GM12878 (cell line): Measurements from ENCODE around the gene DHDDS. TPM values are rescaled to one million over a fixed set of nuclear protein-coding genes. Genes with fewer than 3 reads are reported as not detected.

Source experiments
- ATAC-seq: fragments of 200-7000 bp; cut with Tn5 transposase; 3 replicates; pipeline ENCODE4 v1.9.1; 2020; ENCODE audit warnings: mild to moderate bottlenecking, moderate library complexity
- BruUV-seq: library from RNA; stranded (reverse); fragments of 400-500 nt; replicated peaks from 2 replicates; lab custom pipeline; 2021; lab: Mats Ljungman, UMichigan
- CTCF ChIA-PET: fragments of 300-600 bp; sonication (Branson Sonifier 250); formaldehyde crosslinking; extraction: SDS; loops from one replicate; lab custom pipeline; 2021; ENCODE audit warnings: inconsistent platforms; lab: Yijun Ruan, JAX
- POLR2A ChIA-PET: fragments of 350-600 bp; formaldehyde crosslinking; extraction: SDS; loops from one replicate; lab custom pipeline; 2021; ENCODE audit warnings: inconsistent platforms; lab: Charles Lee
- RAD21 ChIA-PET: fragments of 300-600 bp; sonication (Branson Sonifier 250); formaldehyde crosslinking; loops from one replicate; lab custom pipeline; 2023; ENCODE audit warnings: antibody characterized with exemption; ENCODE audit not compliant: unreplicated experiment; lab: Charles Lee
- SMC1A ChIA-PET: fragments of 300-600 bp; sonication (Branson Sonifier 250); formaldehyde crosslinking; loops from one replicate; lab custom pipeline; 2023; ENCODE audit not compliant: unreplicated experiment, uncharacterized antibody; lab: Charles Lee
- DNase-seq: peaks from one replicate; pipeline ENCODE4 v3.0.0-alpha.2; 2011; ENCODE audit warnings: low read depth, low spot score
- FAIRE-seq: peaks from 3 replicates; lab custom pipeline; 2011; peaks lifted over from hg19 to GRCh38; lab: Jason Lieb, UNC
- H2AFZ ChIP-seq: 2 replicates; pipeline ENCODE4 v1.6.0; 2011; ENCODE audit warnings: low read depth, low read length, control low read depth; ENCODE audit not compliant: control insufficient read depth
- H3K27ac ChIP-seq: 2 replicates; pipeline ENCODE4 v1.5.1; 2011; ENCODE audit warnings: control low read depth; ENCODE audit not compliant: control insufficient read depth, insufficient read depth
- H3K27me3 ChIP-seq, 2 experiments: replicated peaks in 1 of 2; 2 replicates each; pipeline versions ENCODE4 v1.6.0 to v1.6.1; 2011; ENCODE audit warnings: low read length in 1 of 2; ENCODE audit not compliant: control insufficient read depth in 2 of 2, insufficient read depth in 2 of 2
- H3K36me3 ChIP-seq, 2 experiments: 2 replicates each; pipeline ENCODE4 v1.5.1; 2011; ENCODE audit warnings: low read length in 1 of 2; ENCODE audit not compliant: control insufficient read depth in 2 of 2, insufficient read depth in 2 of 2
- H3K4me1 ChIP-seq: 2 replicates; pipeline ENCODE4 v1.6.1; 2011; ENCODE audit warnings: mild to moderate bottlenecking, low read length, moderate library complexity, mixed read lengths; ENCODE audit not compliant: control insufficient read depth, insufficient read depth
- H3K4me2 ChIP-seq: 2 replicates; pipeline ENCODE4 v1.6.0; 2011; ENCODE audit warnings: control low read depth; ENCODE audit not compliant: control insufficient read depth, insufficient read depth
- H3K4me3 ChIP-seq: fragments of 200-600 bp; sonication (generic); 2 replicates; pipeline ENCODE4 v1.5.1; 2016
- H3K79me2 ChIP-seq: 2 replicates; pipeline ENCODE4 v1.6.0; 2011; ENCODE audit warnings: low read length; ENCODE audit not compliant: control insufficient read depth, insufficient read depth
- H3K9ac ChIP-seq: 2 replicates; pipeline ENCODE4 v1.8.0; 2011; ENCODE audit warnings: low read length, control low read depth, mixed read lengths; ENCODE audit not compliant: control insufficient read depth, insufficient read depth
- H3K9me3 ChIP-seq: replicated peaks from 3 replicates; pipeline ENCODE4 v1.5.1; 2011; ENCODE audit warnings: mild to moderate bottlenecking, low read length; ENCODE audit not compliant: control insufficient read depth, insufficient read depth
- H4K20me1 ChIP-seq: 2 replicates; pipeline ENCODE4 v1.6.0; 2011; ENCODE audit not compliant: control insufficient read depth, insufficient read depth
- ASH2L ChIP-seq: fragments of 300-600, 200-600 bp; sonication (generic); IDR thresholded peaks from 2 replicates; pipeline ENCODE4 v1.6.1; 2017; ENCODE audit warnings: low read depth, mild to moderate bottlenecking, borderline replicate concordance
- BHLHE40 ChIP-seq, 2 experiments: fragments of 450-650 bp in 1 of 2; IDR thresholded peaks; 2 replicates each; pipeline ENCODE4 v1.6.1; 2011 to 2017; ENCODE audit warnings: low read depth in 2 of 2, borderline replicate concordance in 1 of 2, improper control_type of control experiment in 1 of 2, low read length in 1 of 2, mild to moderate bottlenecking in 1 of 2
- CEBPZ ChIP-seq: fragments of 150-350 bp; IDR thresholded peaks from 2 replicates; pipeline ENCODE4 v1.6.1; 2016; ENCODE audit warnings: low read depth, low read length
- SKIL ChIP-seq: fragments of 450-650 bp; IDR thresholded peaks from 2 replicates; pipeline ENCODE4 v1.6.1; 2017; ENCODE audit warnings: mild to moderate bottlenecking, low read depth, inconsistent platforms; ENCODE audit not compliant: poor library complexity, severe bottlenecking
- WGBS: methylation state at CpG from one replicate; pipeline ENCODE4 v1.1.6; 2016; ENCODE audit warnings: low lambda C conversion rate; ENCODE audit not compliant: insufficient replicate concordance, insufficient coverage; ENCODE audit errors: missing lambda C conversion rate; 5-methylcytosine and 5-hydroxymethylcytosine counted together
- in situ Hi-C: fragments of 300-500 bp; cut with MboI; formaldehyde crosslinking; loops from 9 replicates; pipeline ENCODE4 v1.14.3; 2018; ENCODE audit warnings: mixed read lengths
- intact Hi-C: fragments of 100-400 bp; cut with micrococcal nuclease; formaldehyde crosslinking; loops from one replicate; pipeline ENCODE4 v1.14.2; 2022; ENCODE audit not compliant: unreplicated experiment
- polyA plus RNA-seq, 11 experiments: library from polyadenylated mRNA; depleted of rRNA in 4 of 11; unstranded in 6 of 11; stranded (reverse) in 5 of 11; fragments of >200 nt; fragmentation: Nextera tagmentation in 4 of 11; fragmentation: Illumina TruSeq in 1 of 11; extraction: Ambion mirVana in 4 of 11; extraction: Trizol in 1 of 11; gene quantifications; 1 replicate in 1 of 11; 2 replicates in 10 of 11; pipeline versions ENCODE4 v1.2.1 to v1.2.3, GENCODE V29; 2011 to 2016; ENCODE audit warnings: inconsistent platforms in 2 of 11, missing spikeins in 2 of 11, low read depth in 1 of 11
- total RNA-seq, 4 experiments: library from RNA; depleted of rRNA in 3 of 4; stranded (reverse); fragments of >200 nt in 3 of 4; fragmentation: Illumina TruSeq in 1 of 4; extraction: Trizol in 1 of 4; gene quantifications; 2 replicates each; pipeline versions ENCODE4 v1.2.1 to v1.2.3, GENCODE V29; 2013 to 2021

The DHDDS gene
- total and polyA plus RNA-seq, 10 of the 15 experiments (the other 5 are each of a cell fraction or from before 2014, with no cell fraction given) = 22.7 to 47.5 (median 36.4) TPM

DNA sequence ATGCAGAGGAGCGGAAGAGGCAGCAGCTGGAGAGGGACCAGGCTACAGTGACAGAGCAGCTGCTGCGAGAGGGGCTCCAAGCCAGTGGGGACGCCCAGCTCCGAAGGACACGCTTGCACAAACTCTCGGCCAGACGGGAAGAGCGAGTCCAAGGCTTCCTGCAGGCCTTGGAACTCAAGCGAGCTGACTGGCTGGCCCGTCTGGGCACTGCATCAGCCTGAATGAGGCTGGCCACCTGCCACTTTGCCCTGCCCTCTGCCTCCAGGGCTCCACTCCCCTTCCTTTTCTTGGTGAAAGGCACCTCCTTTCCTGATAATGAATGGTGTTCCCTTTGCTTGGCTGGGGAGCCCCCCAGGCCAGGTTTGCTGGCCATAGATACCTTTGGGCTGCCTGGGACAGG is 36.8 kb downstream of the DHDDS start (continued):
- TF ChIP-seq SKIL (no peak), CEBPZ (no peak), ASH2L (no peak)
- TF ChIP-seq, all 136 proteins: peak for 0

- CTCF ChIA-PET = interaction anchor here (0.6 to 3.6 kb wide), 11 partner anchors 10 to 364 kb away, joined by 3 to 23 read pairs (median 4); partner anchors contain the start of genes CD52 and DHDDS
These were observed 37.4 kb downstream of the DHDDS start for GRCh38 chr1:26469558-26469957.

More at GRCh38 chr1:26469558-26469957, 37.4 kb downstream of the DHDDS start:
- POLR2A ChIA-PET = interaction anchor here (0.6 kb wide), 1 partner anchor 137 kb away, joined by 4 read pairs; no protein-coding TSS in a partner anchor
- no peak for FAIRE-seq
- TF ChIP-seq BHLHE40 (IDR thresholded peaks at IDR 0.05; ENCODE audit: borderline replicate concordance in 1 of 2, low read depth in 2 of 2, low read length in 1 of 2) = no peak
- TF ChIP-seq, all 136 proteins: peak for 0
- Histone ChIP-seq H4K20me1 (no peaks in the 10 kb centered on the region; the same call in 1 of the 2 replicates), H3K27me3 (no peaks in the 10 kb centered on the region), H3K4me3 (no peak overlapping the region), H3K4me1 (peaks cover 19% of the 10 kb centered on the region), H2AFZ (no peak overlapping the region), H3K27ac (no peak overlapping the region), H3K79me2 (peaks cover 22% of the 10 kb centered on the region), H3K36me3 (peaks cover 6 to 27% of the 10 kb centered on the region in 2 experiments), H3K4me2 (no peak overlapping the region), H3K9me3 (no peaks in the 10 kb centered on the region), H3K9ac (no peak overlapping the region)
- DNase-seq (no peak), ATAC-seq (no peak)
- in situ Hi-C loops (no loop called here), intact Hi-C loops (no loop called here)
- BruUV-seq = no TSS peak
- ChIA-PET SMC1A (no interaction called here), RAD21 (no interaction called here)
- 93% methylated on average over 4 of the region's 5 CpGs for WGBS
